Measurements from ENCODE around the gene BLOC1S5. TPM values are rescaled to one million over a fixed set of nuclear protein-coding genes. Genes with fewer than 3 reads are reported as not detected.

Gene BLOC1S5
- polyA plus RNA-seq = 29.5 TPM

- Mint-ChIP-seq H3K4me3 (peak within 1 kb of the TSS; percentile 91 to 97 (median 96)), H3K36me3 (peaks cover 3% of the 10 kb centered on the region), H3K9me3 (no peaks in the 10 kb centered on the region), H3K27ac (peak within 1 kb of the TSS; percentile 96 to 97 (median 96)), H3K4me1 (peaks cover 16 to 24% (median 20%) of the 10 kb centered on the region in 3 donors), H3K27me3 (no peaks in the 10 kb centered on the region)
Observed at GRCh38 chr6:8063761-8064637, at the start of gene BLOC1S5. Gene BLOC1S5, minus strand, starts transcription at chr6:8064389. Its CDS starts 13 bp downstream, at chr6:8064376.

- Mint-ChIP-seq H3K4me3 (no peak overlapping the region), H3K9me3 (peaks cover 0 to 6% (median 3%) of the 10 kb centered on the region in 3 donors), H3K4me1 (peaks cover 0 to 2% (median 0%) of the 10 kb centered on the region in 3 donors), H3K36me3 (no peaks in the 10 kb centered on the region), H3K27ac (no peak overlapping the region), H3K27me3 (peaks cover 11% of the 10 kb centered on the region)
Observed at GRCh38 chr6:8113131-8113654, 49.0 kb upstream of the BLOC1S5 start.

GRCh38 chr6:8110725-8111124 is 46.5 kb upstream of the BLOC1S5 start:
- Mint-ChIP-seq H3K4me1 (peaks cover 0 to 2% (median 1%) of the 10 kb centered on the region in 3 donors), H3K4me3 (no peak overlapping the region), H3K27ac (no peak overlapping the region), H3K9me3 (peaks cover 2 to 4% (median 3%) of the 10 kb centered on the region in 3 donors), H3K27me3 (peaks cover 17% of the 10 kb centered on the region), H3K36me3 (peaks cover 2% of the 10 kb centered on the region)

GRCh38 chr6:8110117-8110721 is 46.0 kb upstream of the BLOC1S5 start:
- Mint-ChIP-seq H3K4me1 (peaks cover 0 to 2% (median 1%) of the 10 kb centered on the region in 3 donors), H3K4me3 (no peak overlapping the region), H3K9me3 (peaks cover 0 to 2% (median 0%) of the 10 kb centered on the region in 3 donors), H3K36me3 (peaks cover 2% of the 10 kb centered on the region), H3K27me3 (peaks cover 13% of the 10 kb centered on the region), H3K27ac (no peak overlapping the region)

GRCh38 chr6:8108759-8109539 is 44.8 kb upstream of the BLOC1S5 start:
- H3K27ac Mint-ChIP-seq = peak overlapping the region in 1 of 3 donors; percentile 16
- H3K36me3 Mint-ChIP-seq = peaks cover 2% of the 10 kb centered on the region
- peaks cover 0 to 2% (median 1%) of the 10 kb centered on the region in 3 donors for H3K4me1 Mint-ChIP-seq
- H3K9me3 Mint-ChIP-seq = peaks cover 0 to 2% (median 0%) of the 10 kb centered on the region in 3 donors
- H3K4me3 Mint-ChIP-seq = peak overlapping the region in 1 of 4 donors; percentile 56
- H3K27me3 Mint-ChIP-seq = peaks cover 16% of the 10 kb centered on the region

GRCh38 chr6:8108031-8108660 is 44.0 kb upstream of the BLOC1S5 start:
- peaks cover 2% of the 10 kb centered on the region for H3K36me3 Mint-ChIP-seq
- H3K4me3 Mint-ChIP-seq = no peak overlapping the region
- H3K27me3 Mint-ChIP-seq = peaks cover 16% of the 10 kb centered on the region
- H3K4me1 Mint-ChIP-seq = peaks cover 0 to 2% (median 1%) of the 10 kb centered on the region in 3 donors
- no peak overlapping the region for H3K27ac Mint-ChIP-seq
- peaks cover 0 to 2% (median 0%) of the 10 kb centered on the region in 3 donors for H3K9me3 Mint-ChIP-seq

GRCh38 chr6:8105791-8106190 is 41.6 kb upstream of the BLOC1S5 start:
- Mint-ChIP-seq H3K9me3 (peaks cover 0 to 2% (median 0%) of the 10 kb centered on the region in 3 donors), H3K36me3 (peaks cover 2% of the 10 kb centered on the region), H3K4me3 (no peak overlapping the region)

GRCh38 chr6:8103726-8104125 is 39.5 kb upstream of the BLOC1S5 start:
- peaks cover 0 to 2% (median 0%) of the 10 kb centered on the region in 3 donors for H3K9me3 Mint-ChIP-seq
- H3K36me3 Mint-ChIP-seq = peaks cover 2% of the 10 kb centered on the region
- H3K27ac Mint-ChIP-seq = no peak overlapping the region
- peaks cover 11% of the 10 kb centered on the region for H3K27me3 Mint-ChIP-seq
- peaks cover 21 to 23% (median 21%) of the 10 kb centered on the region in 3 donors for H3K4me1 Mint-ChIP-seq
- peak overlapping the region in 1 of 4 donors; percentile 36 for H3K4me3 Mint-ChIP-seq

More at GRCh38 chr6:8105791-8106190, 41.6 kb upstream of the BLOC1S5 start:
- Mint-ChIP-seq H3K27ac (no peak overlapping the region), H3K4me1 (peaks cover 10 to 16% (median 12%) of the 10 kb centered on the region in 3 donors), H3K27me3 (peaks cover 16% of the 10 kb centered on the region)

GRCh38 chr6:8102122-8102958 is 38.2 kb upstream of the BLOC1S5 start, which contains the start of gene EEF1E1:
Gene EEF1E1, minus strand, starts transcription at chr6:8102548. Its CDS starts 27 bp downstream, at chr6:8102521.
- Mint-ChIP-seq H3K9me3 (peaks cover 0 to 2% (median 0%) of the 10 kb centered on the region in 3 donors), H3K4me1 (peaks cover 21 to 26% (median 23%) of the 10 kb centered on the region in 3 donors), H3K36me3 (peaks cover 3% of the 10 kb centered on the region), H3K4me3 (peak within 1 kb of the TSS; percentile 96 to 100 (median 98)), H3K27ac (peak within 1 kb of the TSS; percentile 91 to 98 (median 95)), H3K27me3 (peaks cover 11% of the 10 kb centered on the region)

GRCh38 chr6:8100159-8100854 is 36.1 kb upstream of the BLOC1S5 start:
- Mint-ChIP-seq H3K27me3 (peaks cover 2% of the 10 kb centered on the region), H3K27ac (no peak overlapping the region)

GRCh38 chr6:8090650-8091049 is 26.5 kb upstream of the BLOC1S5 start:
- no peak overlapping the region for H3K27ac Mint-ChIP-seq
- H3K4me3 Mint-ChIP-seq = no peak overlapping the region
- no peaks in the 10 kb centered on the region for H3K27me3 Mint-ChIP-seq
- H3K36me3 Mint-ChIP-seq = peaks cover 36% of the 10 kb centered on the region
- H3K9me3 Mint-ChIP-seq = peaks cover 0 to 6% (median 3%) of the 10 kb centered on the region in 3 donors
- peaks cover 0 to 5% (median 3%) of the 10 kb centered on the region in 3 donors for H3K4me1 Mint-ChIP-seq

More at GRCh38 chr6:8100159-8100854, 36.1 kb upstream of the BLOC1S5 start:
- peak overlapping the region in 2 of 4 donors; percentile 12 to 33 for H3K4me3 Mint-ChIP-seq
- H3K36me3 Mint-ChIP-seq = peaks cover 5% of the 10 kb centered on the region
- no peaks in the 10 kb centered on the region for H3K9me3 Mint-ChIP-seq
- peaks cover 20 to 26% (median 23%) of the 10 kb centered on the region in 3 donors for H3K4me1 Mint-ChIP-seq

- no peaks in the 10 kb centered on the region for H3K27me3 Mint-ChIP-seq
- no peak overlapping the region for H3K4me3 Mint-ChIP-seq
- H3K4me1 Mint-ChIP-seq = peaks cover 0 to 5% (median 3%) of the 10 kb centered on the region in 3 donors
- peaks cover 28% of the 10 kb centered on the region for H3K36me3 Mint-ChIP-seq
- peaks cover 0 to 6% (median 3%) of the 10 kb centered on the region in 3 donors for H3K9me3 Mint-ChIP-seq
- H3K27ac Mint-ChIP-seq = no peak overlapping the region
Observed at GRCh38 chr6:8088886-8089285, 24.7 kb upstream of the BLOC1S5 start.

Data from IgD-negative memory B cell (primary cell).